Thyroid gland (tissue), 4 donors: ENCODE data around the gene PARP14.

Source experiments
- POLR2A ChIP-seq, 2 donors: fragments of 450-650 bp; IDR thresholded peaks; one replicate each; pipeline ENCODE4 v1.6.1; 2017; ENCODE audit warnings: antibody characterized with exemption in 2 of 2, mild to moderate bottlenecking in 2 of 2, moderate library complexity in 1 of 2
- TF ChIP-seq, protein P1 (sequence below), 6 experiments: fragments of 200-600 bp in 3 of 6; fragments of 450-650 bp in 3 of 6; sonication (generic) in 3 of 6; IDR thresholded peaks; one replicate each; pipeline ENCODE4 v1.5.1; 2016 to 2019; ENCODE audit warnings: antibody characterized with exemption in 6 of 6, mild to moderate bottlenecking in 2 of 6, inconsistent platforms in 1 of 6, moderate library complexity in 1 of 6

DNA sequence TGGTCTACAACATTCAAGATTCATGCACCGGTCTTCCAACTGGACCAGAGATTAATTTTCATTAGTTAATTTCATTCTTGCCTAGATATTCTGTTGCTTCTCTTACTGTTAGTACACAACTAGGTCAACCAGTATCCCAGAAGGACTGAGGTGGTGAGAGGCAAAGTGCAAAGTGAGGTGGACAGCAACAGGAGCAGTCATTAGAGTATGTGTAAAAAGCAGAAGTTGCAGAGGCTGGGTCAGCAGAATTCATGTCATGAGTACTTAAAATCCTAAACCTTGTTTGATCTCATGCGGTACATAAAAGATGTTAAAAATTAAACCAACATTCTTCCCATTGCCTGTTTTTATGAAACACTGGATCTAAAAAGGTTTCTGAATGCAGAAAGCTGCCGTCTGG, 46.7 kb downstream of the PARP14 start:
- TF ChIP-seq, protein P1, sequence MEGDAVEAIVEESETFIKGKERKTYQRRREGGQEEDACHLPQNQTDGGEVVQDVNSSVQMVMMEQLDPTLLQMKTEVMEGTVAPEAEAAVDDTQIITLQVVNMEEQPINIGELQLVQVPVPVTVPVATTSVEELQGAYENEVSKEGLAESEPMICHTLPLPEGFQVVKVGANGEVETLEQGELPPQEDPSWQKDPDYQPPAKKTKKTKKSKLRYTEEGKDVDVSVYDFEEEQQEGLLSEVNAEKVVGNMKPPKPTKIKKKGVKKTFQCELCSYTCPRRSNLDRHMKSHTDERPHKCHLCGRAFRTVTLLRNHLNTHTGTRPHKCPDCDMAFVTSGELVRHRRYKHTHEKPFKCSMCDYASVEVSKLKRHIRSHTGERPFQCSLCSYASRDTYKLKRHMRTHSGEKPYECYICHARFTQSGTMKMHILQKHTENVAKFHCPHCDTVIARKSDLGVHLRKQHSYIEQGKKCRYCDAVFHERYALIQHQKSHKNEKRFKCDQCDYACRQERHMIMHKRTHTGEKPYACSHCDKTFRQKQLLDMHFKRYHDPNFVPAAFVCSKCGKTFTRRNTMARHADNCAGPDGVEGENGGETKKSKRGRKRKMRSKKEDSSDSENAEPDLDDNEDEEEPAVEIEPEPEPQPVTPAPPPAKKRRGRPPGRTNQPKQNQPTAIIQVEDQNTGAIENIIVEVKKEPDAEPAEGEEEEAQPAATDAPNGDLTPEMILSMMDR (IDR thresholded peaks at IDR 0.05), result no peak
- no peak for TF ChIP-seq POLR2A (IDR thresholded peaks at IDR 0.05)
